ENCODE measurements around the gene DNAJC10.
"Not testable (repeated sequence)": the region's sequence is repeated elsewhere in the genome, so short reads cannot be mapped to it uniquely, and the experiment has no call there.

Gene DNAJC10

DNA sequence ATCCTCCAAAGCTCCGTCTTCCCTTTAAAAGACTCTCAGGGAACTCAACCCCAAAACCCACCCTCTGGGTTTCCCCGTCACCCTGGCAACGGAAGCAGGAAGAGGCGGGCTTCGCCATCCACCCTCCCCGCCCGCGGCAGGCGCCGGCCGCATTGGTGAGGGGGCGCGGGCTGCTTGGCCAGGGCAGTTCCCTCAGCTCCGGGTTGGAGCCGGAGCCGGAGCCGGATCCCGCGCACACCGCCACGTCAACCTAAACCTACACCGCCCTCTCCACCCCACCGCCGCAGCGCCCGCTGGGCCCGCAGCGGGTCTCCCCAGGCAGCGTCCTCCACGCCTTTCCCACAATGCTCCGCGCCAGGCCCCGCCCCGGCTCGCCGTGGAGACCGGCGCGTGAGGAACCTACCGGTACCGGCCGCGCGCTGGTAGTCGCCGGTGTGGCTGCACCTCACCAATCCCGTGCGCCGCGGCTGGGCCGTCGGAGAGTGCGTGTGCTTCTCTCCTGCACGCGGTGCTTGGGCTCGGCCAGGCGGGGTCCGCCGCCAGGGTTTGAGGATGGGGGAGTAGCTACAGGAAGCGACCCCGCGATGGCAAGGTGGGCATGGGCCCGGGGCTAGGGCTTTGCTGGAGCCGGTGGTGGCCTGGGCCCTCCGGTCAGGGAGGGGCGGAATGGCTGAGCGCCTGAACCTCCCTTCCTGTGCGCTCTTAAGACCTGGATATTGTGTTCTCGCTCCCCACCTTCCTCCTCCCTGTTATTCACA lies at the start of gene DNAJC10:
Gene DNAJC10, plus strand, starts transcription at position 366 of the 758 bp plus-strand sequence. CDS start 1,830 bp downstream, outside the sequence.
- peak; percentile 84 for DNase-seq

DNA sequence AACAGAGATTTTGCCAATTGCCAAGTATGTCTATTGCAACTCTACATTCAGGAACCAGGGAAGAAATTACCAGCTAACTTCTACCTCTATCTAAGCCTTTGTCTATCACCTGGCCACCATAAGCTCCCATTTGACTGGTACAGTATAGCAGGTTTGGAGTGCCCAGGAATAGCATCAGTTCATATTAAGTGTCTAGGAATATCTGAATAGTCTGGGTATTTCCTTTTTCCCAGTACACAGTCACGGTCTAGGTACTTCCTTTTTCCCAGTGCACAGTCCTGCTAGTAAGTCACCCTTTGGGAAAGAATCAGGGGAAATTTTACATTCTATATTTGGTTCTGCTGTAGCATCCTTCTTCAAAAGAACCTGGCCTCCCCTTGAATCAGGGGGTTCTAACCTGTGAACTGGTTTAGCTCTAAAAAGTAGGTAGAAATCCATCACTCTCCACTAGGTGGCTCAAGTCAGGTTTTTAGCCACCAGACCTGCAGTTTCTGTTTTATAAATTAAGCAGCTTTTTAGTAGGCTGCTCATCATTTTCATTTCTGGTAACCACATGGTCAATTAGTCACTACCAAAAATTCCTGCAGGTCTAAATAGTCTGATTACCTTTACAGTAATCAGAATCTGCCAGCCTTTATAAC lies 49.3 kb upstream of the DNAJC10 start:
- DNase-seq = no peak

DNA sequence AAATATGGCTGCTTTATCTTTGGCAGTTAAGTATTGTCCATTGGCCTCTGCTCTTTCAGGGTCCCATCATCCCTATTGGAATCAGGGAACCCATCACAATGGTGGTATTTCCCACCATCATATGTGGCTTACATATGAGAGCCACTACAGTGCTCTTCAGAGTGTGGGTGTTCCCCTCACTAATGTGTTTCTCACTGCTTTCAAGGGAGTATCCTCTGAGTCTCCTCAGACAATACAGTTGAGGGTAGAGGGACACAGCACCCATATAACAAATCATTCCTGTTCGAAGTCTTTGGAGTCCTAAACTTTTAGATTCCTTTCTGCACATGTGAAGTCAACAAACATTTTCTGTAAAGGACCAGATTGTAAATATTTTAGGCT lies 48.8 kb upstream of the DNAJC10 start:
- no peak for DNase-seq

DNA sequence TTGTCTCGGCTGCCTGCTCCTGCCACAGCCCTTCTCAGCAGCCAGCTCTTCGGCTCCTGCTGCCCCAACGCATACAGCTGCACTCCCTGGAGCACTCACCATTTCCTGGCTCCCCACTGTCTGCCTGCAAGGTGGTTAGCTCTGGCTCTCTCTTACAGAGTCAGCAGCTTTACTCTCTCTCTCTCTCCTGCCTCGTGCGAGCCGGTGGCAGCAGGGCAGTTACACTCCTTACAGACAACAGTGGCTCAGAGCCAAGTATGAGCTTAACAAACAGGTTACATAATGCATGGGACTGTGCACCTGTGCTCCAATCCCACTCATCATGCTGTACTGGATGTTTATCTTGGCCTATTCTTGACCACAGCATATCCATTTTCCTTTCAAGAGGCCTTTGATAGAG lies 47.4 kb upstream of the DNAJC10 start:
- DNase-seq = no peak

- no peak for DNase-seq
These were observed 43.4 kb upstream of the DNAJC10 start for GRCh38 chr2:182672466-182673165.

- DNase-seq = no peak
These were observed 35.2 kb upstream of the DNAJC10 start for GRCh38 chr2:182680837-182681236.

- no peak for DNase-seq
These were observed 33.8 kb upstream of the DNAJC10 start for GRCh38 chr2:182682210-182682609.

DNA sequence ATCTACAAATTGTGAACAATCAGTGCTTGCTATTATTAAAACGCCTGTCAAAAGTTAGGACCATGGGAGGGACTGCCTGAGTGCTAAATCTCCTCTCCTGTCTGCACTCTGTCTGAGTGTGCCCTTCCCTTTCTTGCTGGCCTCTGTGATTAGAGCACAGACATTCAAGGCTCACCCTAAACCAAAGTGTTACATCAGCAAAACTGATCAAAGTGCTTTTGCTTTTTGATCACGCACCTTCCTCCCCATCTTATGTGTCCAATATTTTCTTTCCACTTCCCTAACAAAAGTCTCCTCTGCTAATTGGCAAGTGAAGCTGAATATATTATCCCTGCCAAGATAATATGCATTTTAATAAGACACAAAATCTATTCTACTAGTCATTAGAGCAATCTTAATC lies 30.5 kb upstream of the DNAJC10 start:
- DNase-seq = no peak

- not testable (repeated sequence) for DNase-seq
These were observed 29.3 kb upstream of the DNAJC10 start for GRCh38 chr2:182686763-182687162.

DNA sequence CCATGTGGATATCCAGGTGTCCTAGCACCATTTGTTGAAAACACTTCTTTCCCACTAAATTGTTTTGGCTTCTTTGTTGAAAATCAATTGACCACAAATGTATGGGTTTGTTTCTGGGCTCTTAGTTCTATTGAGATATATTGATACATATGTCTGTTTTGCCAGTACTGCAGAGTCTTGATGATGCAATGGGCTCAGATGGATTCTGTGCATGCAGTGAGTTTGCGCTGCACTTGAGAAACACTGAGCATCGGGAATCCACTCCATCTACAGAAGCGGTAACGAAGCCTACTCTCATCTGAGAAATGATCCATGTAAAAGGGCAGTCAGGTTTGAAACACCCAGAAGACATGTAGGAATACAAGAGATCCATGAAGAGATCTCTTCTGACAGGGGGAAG lies 21.9 kb upstream of the DNAJC10 start:
- DNase-seq = no peak

- no peak for DNase-seq
These were observed 20.3 kb upstream of the DNAJC10 start for GRCh38 chr2:182695776-182696175.

DNA sequence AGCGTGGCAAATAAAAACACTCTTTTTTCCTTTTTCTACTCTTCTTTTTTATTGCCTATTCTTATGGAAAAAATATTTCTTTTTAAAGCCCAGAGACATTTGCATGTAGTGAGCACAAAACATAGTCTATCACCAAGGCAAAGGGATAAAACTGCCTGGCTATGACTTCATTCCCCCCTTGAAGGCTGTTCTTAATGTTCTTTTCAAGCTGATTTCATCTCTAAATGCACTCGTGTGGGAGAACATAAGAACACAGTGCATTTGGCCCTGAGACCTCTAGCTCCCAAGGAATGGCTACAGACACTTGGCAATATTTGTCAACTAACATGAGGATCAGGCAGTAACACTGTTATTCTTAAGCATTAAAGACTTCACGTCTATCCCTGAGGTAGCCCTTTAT lies 17.4 kb upstream of the DNAJC10 start:
- no peak for DNase-seq

DNA sequence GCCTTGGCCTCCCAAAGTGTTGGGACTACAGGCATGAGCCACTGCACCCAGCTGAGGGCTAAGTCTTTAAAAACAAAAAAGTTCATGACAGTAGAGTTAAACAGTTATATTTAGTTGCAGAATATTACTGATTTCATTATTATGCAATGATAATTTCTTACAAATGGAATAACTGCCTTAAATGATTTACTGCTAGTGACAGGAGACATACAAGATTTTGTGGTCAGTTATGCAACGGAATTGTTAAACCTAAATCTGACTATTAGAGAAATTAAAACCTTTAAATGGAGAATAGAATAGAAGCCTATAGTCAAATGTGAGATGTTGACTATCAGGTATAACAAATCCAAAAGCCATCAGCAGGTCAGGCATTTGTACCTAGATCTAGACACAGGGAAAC lies 10.3 kb upstream of the DNAJC10 start:
- DNase-seq = no peak

- DNase-seq = no peak
These were observed 9.3 kb upstream of the DNAJC10 start for GRCh38 chr2:182706751-182707150.

DNA sequence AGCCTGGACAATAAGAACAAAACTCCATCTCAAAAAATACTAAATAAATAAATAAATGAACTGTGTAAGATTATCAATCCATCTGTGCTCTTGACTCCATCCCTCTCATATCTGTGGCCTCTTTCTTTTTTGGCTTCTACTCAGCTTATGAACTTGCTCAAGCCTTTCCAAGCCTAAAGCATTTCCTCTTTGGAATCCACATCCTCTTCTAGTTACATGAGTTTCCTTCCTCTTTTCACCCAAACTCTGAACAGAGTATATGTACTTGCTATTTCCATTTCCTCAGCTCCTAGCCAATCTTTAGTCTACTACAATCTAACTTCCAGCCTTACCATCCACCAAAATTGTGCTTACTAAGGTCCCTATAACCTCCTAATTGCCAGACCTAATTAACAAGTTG lies 2.5 kb upstream of the DNAJC10 start:
- no peak for DNase-seq

GRCh38 chr2:182715121-182715891 lies 751 bp upstream of the DNAJC10 start:
- DNase-seq = no peak

- peak in 1 of 2 experiments; percentile 0 for DNase-seq
These were observed 558 bp downstream of the DNAJC10 start for GRCh38 chr2:182716650-182716979.

GRCh38 chr2:182717416-182717815 lies 1.4 kb downstream of the DNAJC10 start:
- no peak for DNase-seq

DNA sequence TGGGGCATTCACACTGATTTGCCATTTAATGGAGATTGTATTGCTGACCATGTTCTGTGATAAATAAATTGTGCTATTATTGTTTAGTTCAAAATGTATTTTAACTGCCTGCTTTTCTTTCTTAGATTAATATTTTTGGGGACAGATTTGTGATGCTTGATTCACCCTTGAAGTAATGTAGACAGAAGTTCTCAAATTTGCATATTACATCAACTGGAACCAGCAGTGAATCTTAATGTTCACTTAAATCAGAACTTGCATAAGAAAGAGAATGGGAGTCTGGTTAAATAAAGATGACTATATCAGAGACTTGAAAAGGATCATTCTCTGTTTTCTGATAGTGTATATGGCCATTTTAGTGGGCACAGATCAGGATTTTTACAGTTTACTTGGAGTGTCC lies 1.8 kb downstream of the DNAJC10 start:
- no peak for DNase-seq

DNA sequence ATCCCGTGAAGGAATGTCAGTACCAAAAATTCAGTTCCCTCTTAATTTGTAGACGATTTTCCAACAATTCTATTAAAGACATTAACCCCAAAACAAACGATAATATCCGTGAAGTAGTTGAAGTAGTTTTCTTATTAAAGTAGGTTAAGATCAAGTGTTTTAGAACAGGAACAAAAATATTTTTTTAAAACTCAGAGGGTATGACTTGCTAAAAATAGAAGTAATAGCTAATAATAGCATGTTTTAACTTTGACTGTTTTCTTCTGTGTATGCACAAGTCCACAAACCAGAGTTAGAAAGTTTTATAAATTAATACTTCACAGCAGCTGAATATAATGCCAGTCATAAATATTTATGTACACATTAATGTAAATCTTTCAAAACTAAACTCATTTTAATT lies 2.4 kb downstream of the DNAJC10 start:
- DNase-seq = no peak

DNA sequence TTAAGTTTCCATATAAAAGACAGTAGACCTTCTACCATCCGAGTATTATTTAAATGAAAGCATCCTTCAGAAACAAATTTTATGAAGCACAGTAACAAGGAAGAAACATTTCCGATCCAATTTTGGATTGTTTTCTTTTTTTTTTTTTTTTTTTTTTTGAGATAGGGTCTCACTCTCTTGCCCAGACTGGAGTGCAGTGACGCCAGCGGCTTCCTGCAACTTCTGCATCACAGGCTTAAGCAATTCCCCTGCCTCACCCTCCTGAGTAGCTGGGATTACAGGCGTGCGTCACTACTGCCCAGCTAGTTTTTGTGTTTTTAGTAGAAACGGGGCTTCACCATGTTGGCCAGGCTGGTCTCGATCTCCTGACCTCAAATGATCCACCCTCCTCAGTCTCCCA lies 3.1 kb downstream of the DNAJC10 start:
- not testable (repeated sequence) for DNase-seq

DNA sequence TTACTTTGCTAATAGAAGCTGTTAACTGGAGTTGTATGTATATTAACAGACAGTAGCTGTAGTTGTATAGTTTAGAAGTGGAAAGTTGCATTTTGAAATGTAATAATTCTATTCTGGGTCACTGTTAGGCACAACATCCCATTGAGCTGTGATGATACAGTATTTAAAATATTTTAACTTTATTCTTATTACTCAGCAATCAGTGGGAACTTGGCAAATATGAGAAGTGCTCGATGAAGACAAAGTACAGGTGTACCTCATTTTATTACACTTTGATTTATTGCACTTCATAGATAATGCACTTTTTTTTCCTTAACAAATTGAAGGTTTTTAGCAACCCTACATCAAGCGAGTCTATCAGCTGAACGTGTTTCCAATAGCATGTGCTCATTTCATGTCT lies 8.6 kb downstream of the DNAJC10 start:
- no peak for DNase-seq

GRCh38 chr2:182726473-182726872 lies 10.4 kb downstream of the DNAJC10 start:
- no peak for DNase-seq

Data from activated CD4-positive, alpha-beta T cell treated with anti-CD3 and anti-CD28 coated beads, Interleukin-2, amount 50 U/mL, for 4 hours (primary cell).